ENCODE data around the gene TOR3A.

DNA sequence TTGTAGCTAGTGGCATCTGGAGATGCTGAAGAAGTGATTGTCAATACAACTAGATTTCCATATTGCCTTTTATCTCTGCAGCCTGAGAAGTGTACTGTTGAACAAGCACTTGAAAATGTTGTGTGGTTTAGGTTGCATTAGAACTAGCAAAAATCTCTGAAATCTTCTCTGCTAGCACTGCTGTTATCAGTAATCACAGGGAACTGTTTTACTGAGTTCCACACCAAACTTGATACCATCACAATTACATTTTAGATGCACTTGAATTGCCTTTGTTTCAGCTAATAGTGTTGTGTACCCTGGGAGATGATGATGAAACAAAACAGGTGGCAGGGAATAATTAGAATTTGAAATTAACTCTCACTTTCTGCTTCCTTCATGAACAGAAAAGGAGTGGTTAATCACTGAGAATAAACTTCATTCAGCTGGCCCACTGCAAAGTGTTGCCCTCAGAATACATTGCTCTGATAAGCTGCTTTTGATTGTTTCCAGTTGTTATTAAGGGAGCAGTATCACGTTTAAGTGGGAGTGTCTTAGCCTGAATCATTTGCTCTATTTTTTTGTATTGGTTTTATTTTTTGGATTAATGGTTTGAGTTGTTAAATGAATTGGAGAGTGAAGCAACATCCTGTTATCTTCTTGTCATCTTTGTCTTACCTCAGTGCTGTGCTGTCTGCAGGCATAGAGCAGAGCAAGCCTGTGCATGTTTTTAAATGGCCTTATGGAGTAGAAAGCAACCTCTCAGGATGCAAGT, 43.2 kb upstream of the TOR3A start:
- TF ChIP-seq, protein P1, sequence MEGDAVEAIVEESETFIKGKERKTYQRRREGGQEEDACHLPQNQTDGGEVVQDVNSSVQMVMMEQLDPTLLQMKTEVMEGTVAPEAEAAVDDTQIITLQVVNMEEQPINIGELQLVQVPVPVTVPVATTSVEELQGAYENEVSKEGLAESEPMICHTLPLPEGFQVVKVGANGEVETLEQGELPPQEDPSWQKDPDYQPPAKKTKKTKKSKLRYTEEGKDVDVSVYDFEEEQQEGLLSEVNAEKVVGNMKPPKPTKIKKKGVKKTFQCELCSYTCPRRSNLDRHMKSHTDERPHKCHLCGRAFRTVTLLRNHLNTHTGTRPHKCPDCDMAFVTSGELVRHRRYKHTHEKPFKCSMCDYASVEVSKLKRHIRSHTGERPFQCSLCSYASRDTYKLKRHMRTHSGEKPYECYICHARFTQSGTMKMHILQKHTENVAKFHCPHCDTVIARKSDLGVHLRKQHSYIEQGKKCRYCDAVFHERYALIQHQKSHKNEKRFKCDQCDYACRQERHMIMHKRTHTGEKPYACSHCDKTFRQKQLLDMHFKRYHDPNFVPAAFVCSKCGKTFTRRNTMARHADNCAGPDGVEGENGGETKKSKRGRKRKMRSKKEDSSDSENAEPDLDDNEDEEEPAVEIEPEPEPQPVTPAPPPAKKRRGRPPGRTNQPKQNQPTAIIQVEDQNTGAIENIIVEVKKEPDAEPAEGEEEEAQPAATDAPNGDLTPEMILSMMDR (IDR thresholded peaks at IDR 0.05): no peak
- no peak for TF ChIP-seq POLR2A (IDR thresholded peaks at IDR 0.05)
